ENCODE data around the gene OR10J1. TPM values are rescaled to one million over a fixed set of nuclear protein-coding genes. Genes with fewer than 3 reads are reported as not detected.
A peak's percentile ranks its signal among the peaks of the same experiment; 100 is the strongest.

OR10J1 gene
- total RNA-seq, 6 donors from 2014 or later: not detected

GRCh38 chr1:159429074-159429861 is 10.3 kb upstream of the OR10J1 start:
- WGBS, 2 donors: 81 to 88% methylated on average over 4 of the region's 4 CpGs
- Histone ChIP-seq H3K27me3 (no peaks in the 10 kb centered on the region), H3K36me3 (no peaks in the 10 kb centered on the region), H3K27ac (no peak overlapping the region), H3K4me3 (no peak overlapping the region), H3K9me3 (no peaks in the 10 kb centered on the region), H3K4me1 (no peaks in the 10 kb centered on the region)
- peak in 1 of 2 donors; percentile 51 for ATAC-seq (ENCODE audit: low FRiP score in 2 of 2)
- no peak for DNase-seq
- TF ChIP-seq EP300 (IDR thresholded peaks at IDR 0.05): no peak
- TF ChIP-seq POLR2AphosphoS5 (IDR thresholded peaks at IDR 0.05): no peak
- TF ChIP-seq, protein P1, sequence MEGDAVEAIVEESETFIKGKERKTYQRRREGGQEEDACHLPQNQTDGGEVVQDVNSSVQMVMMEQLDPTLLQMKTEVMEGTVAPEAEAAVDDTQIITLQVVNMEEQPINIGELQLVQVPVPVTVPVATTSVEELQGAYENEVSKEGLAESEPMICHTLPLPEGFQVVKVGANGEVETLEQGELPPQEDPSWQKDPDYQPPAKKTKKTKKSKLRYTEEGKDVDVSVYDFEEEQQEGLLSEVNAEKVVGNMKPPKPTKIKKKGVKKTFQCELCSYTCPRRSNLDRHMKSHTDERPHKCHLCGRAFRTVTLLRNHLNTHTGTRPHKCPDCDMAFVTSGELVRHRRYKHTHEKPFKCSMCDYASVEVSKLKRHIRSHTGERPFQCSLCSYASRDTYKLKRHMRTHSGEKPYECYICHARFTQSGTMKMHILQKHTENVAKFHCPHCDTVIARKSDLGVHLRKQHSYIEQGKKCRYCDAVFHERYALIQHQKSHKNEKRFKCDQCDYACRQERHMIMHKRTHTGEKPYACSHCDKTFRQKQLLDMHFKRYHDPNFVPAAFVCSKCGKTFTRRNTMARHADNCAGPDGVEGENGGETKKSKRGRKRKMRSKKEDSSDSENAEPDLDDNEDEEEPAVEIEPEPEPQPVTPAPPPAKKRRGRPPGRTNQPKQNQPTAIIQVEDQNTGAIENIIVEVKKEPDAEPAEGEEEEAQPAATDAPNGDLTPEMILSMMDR (IDR thresholded peaks at IDR 0.05): no peak
- no peak for TF ChIP-seq POLR2A (IDR thresholded peaks at IDR 0.05)

GRCh38 chr1:159430985-159431384 is 8.5 kb upstream of the OR10J1 start:
- Histone ChIP-seq H3K4me1 (no peaks in the 10 kb centered on the region), H3K27me3 (no peaks in the 10 kb centered on the region), H3K36me3 (no peaks in the 10 kb centered on the region), H3K9me3 (no peaks in the 10 kb centered on the region), H3K4me3 (no peak overlapping the region), H3K27ac (no peak overlapping the region)
- peak in 1 of 2 donors; percentile 64 for ATAC-seq (ENCODE audit: low FRiP score in 2 of 2)
- WGBS, 2 donors: 75 to 82% methylated on average over 6 of the region's 6 CpGs
- DNase-seq: no peak
- TF ChIP-seq, protein P1 (IDR thresholded peaks at IDR 0.05): no peak
- TF ChIP-seq EP300 (IDR thresholded peaks at IDR 0.05) (no peak), POLR2A (IDR thresholded peaks at IDR 0.05) (no peak), POLR2AphosphoS5 (IDR thresholded peaks at IDR 0.05) (no peak)

- Histone ChIP-seq H3K27me3 (no peaks in the 10 kb centered on the region), H3K27ac (no peak within 1 kb of the TSS), H3K36me3 (no peaks in the 10 kb centered on the region), H3K4me3 (no peak within 1 kb of the TSS), H3K9me3 (no peaks in the 10 kb centered on the region), H3K4me1 (no peaks in the 10 kb centered on the region)
- TF ChIP-seq EP300 (IDR thresholded peaks at IDR 0.05) (no peak), POLR2A (IDR thresholded peaks at IDR 0.05) (no peak), POLR2AphosphoS5 (IDR thresholded peaks at IDR 0.05) (no peak)
- TF ChIP-seq, protein P1 (IDR thresholded peaks at IDR 0.05): no peak
- DNase-seq (no peak), ATAC-seq (ENCODE audit: low FRiP score in 2 of 2) (no peak)
- WGBS, 2 donors: 89 to 100% methylated on average over 1 of the region's 1 CpG
Measured at GRCh38 chr1:159431904-159432303, 7.6 kb upstream of the OR10J1 start, which contains the start of gene OR10J4. OR10J4 (plus strand) TSS chr1:159432204.

GRCh38 chr1:159436469-159436868 is 3.1 kb upstream of the OR10J1 start:
- TF ChIP-seq, protein P1 (IDR thresholded peaks at IDR 0.05): no peak
- TF ChIP-seq POLR2AphosphoS5 (IDR thresholded peaks at IDR 0.05) (no peak), POLR2A (IDR thresholded peaks at IDR 0.05) (no peak), EP300 (IDR thresholded peaks at IDR 0.05) (no peak)
- H3K9me3 ChIP-seq: no peaks in the 10 kb centered on the region
- H3K27ac ChIP-seq: no peak overlapping the region
- 38 to 55% methylated on average over 4 of the region's 4 CpGs for WGBS, 2 donors
- ATAC-seq (ENCODE audit: low FRiP score in 2 of 2) (no peak), DNase-seq (no peak)
- no peaks in the 10 kb centered on the region for H3K4me1 ChIP-seq
- no peak overlapping the region for H3K4me3 ChIP-seq
- no peaks in the 10 kb centered on the region for H3K36me3 ChIP-seq
- no peaks in the 10 kb centered on the region for H3K27me3 ChIP-seq

GRCh38 chr1:159441360-159441759 is 1.8 kb downstream of the OR10J1 start:
- no peaks in the 10 kb centered on the region for H3K36me3 ChIP-seq
- no peak overlapping the region for H3K4me3 ChIP-seq
- H3K4me1 ChIP-seq: no peaks in the 10 kb centered on the region
- H3K27me3 ChIP-seq: no peaks in the 10 kb centered on the region
- no peak overlapping the region for H3K27ac ChIP-seq
- TF ChIP-seq, protein P1 (IDR thresholded peaks at IDR 0.05): no peak
- TF ChIP-seq EP300 (IDR thresholded peaks at IDR 0.05): no peak
- no peak for TF ChIP-seq POLR2A (IDR thresholded peaks at IDR 0.05)
- TF ChIP-seq POLR2AphosphoS5 (IDR thresholded peaks at IDR 0.05): no peak
- no peaks in the 10 kb centered on the region for H3K9me3 ChIP-seq
- no peak for ATAC-seq (ENCODE audit: low FRiP score in 2 of 2)
- no peak for DNase-seq
